Trophoblast cell (in vitro differentiated cells and primary cell): ENCODE results near the gene ITPK1.

ENCODE experiments used
- DNase-seq, 2 donors: peaks; one replicate each; pipeline ENCODE4 v3.0.0-alpha.2; 2016
- H2AFZ ChIP-seq: 2 replicates; pipeline ENCODE4 v1.6.1; 2013; ENCODE audit warnings: low read length, moderate library complexity, mild to moderate bottlenecking; ENCODE audit not compliant: insufficient read depth, poor library complexity
- H2AK5ac ChIP-seq: 2 replicates; pipeline ENCODE4 v1.6.1; 2013; ENCODE audit warnings: mild to moderate bottlenecking, low read length
- H2BK120ac ChIP-seq: 2 replicates; pipeline ENCODE4 v1.6.1; 2013; ENCODE audit warnings: low read length, mild to moderate bottlenecking, moderate library complexity; ENCODE audit not compliant: insufficient read depth, poor library complexity
- H2BK12ac ChIP-seq: 2 replicates; pipeline ENCODE4 v1.6.1; 2013; ENCODE audit warnings: mild to moderate bottlenecking, low read length, moderate library complexity
- H2BK5ac ChIP-seq: 2 replicates; pipeline ENCODE4 v1.6.1; 2013; ENCODE audit warnings: low read length, low read depth, moderate library complexity, mild to moderate bottlenecking; ENCODE audit not compliant: poor library complexity
- H3K14ac ChIP-seq: 2 replicates; pipeline ENCODE4 v1.6.1; 2013; ENCODE audit warnings: mild to moderate bottlenecking, low read length
- H3K18ac ChIP-seq: 2 replicates; pipeline ENCODE4 v1.6.1; 2013; ENCODE audit warnings: mild to moderate bottlenecking, low read length
- H3K23ac ChIP-seq: 2 replicates; pipeline ENCODE4 v1.6.1; 2013; ENCODE audit warnings: low read length
- H3K27ac ChIP-seq: 2 replicates; pipeline ENCODE4 v1.5.1; 2013; ENCODE audit warnings: low read depth, mild to moderate bottlenecking, inconsistent platforms, low read length, moderate library complexity
- H3K27me3 ChIP-seq: 2 replicates; pipeline ENCODE4 v1.6.1; 2013; ENCODE audit warnings: inconsistent platforms, mild to moderate bottlenecking, low read length, moderate library complexity; ENCODE audit not compliant: insufficient read depth
- H3K36me3 ChIP-seq, 2 experiments: 1 replicate in 1 of 2; 2 replicates in 1 of 2; pipeline ENCODE4 v1.6.1; 2013; ENCODE audit warnings: low read length in 2 of 2, mild to moderate bottlenecking in 2 of 2, moderate library complexity in 1 of 2; ENCODE audit not compliant: insufficient read depth in 2 of 2, control insufficient read depth in 1 of 2
- H3K4ac ChIP-seq: 2 replicates; pipeline ENCODE4 v1.6.1; 2013; ENCODE audit warnings: low read depth, mild to moderate bottlenecking, low read length, moderate library complexity
- H3K4me1 ChIP-seq, 2 experiments: 1 replicate in 1 of 2; 2 replicates in 1 of 2; pipeline ENCODE4 v1.6.1; 2013; ENCODE audit warnings: low read length in 2 of 2, mild to moderate bottlenecking in 2 of 2, moderate library complexity in 1 of 2; ENCODE audit not compliant: insufficient read depth in 2 of 2, control insufficient read depth in 1 of 2
- H3K4me2 ChIP-seq: 2 replicates; pipeline ENCODE4 v1.6.1; 2013; ENCODE audit warnings: inconsistent platforms, mild to moderate bottlenecking, low read length, moderate library complexity
- H3K4me3 ChIP-seq: 2 replicates; pipeline ENCODE4 v1.5.1; 2013; ENCODE audit warnings: mild to moderate bottlenecking, low read depth, low read length, inconsistent platforms
- H3K79me1 ChIP-seq: one replicate; pipeline ENCODE4 v1.6.1; 2013; ENCODE audit warnings: low read length
- H3K79me2 ChIP-seq: 2 replicates; pipeline ENCODE4 v1.6.1; 2013; ENCODE audit warnings: low read length, mild to moderate bottlenecking; ENCODE audit not compliant: control insufficient read depth, insufficient read depth, poor library complexity
- H3K9ac ChIP-seq: 2 replicates; pipeline ENCODE4 v1.6.1; 2013; ENCODE audit warnings: mild to moderate bottlenecking, low read length
- H3K9me3 ChIP-seq: 2 replicates; pipeline ENCODE4 v1.6.1; 2013; ENCODE audit warnings: low read depth, mild to moderate bottlenecking, control low read depth, inconsistent platforms, low read length; ENCODE audit not compliant: insufficient read depth
- H4K12ac ChIP-seq: 2 replicates; pipeline ENCODE4 v1.6.1; 2013; ENCODE audit warnings: low read depth, mild to moderate bottlenecking, low read length, moderate library complexity
- H4K8ac ChIP-seq: 2 replicates; pipeline ENCODE4 v1.6.1; 2013; ENCODE audit warnings: low read depth, mild to moderate bottlenecking, low read length, moderate library complexity
- H4K91ac ChIP-seq: one replicate; pipeline ENCODE4 v1.6.1; 2013; ENCODE audit warnings: low read depth, mild to moderate bottlenecking, low read length, moderate library complexity
- WGBS: extraction: QIAGEN DNeasy Blood & Tissue Kit; methylation state at CpG from one replicate; pipeline ENCODE4 v1.1.7; 2013; ENCODE audit warnings: missing lambda C conversion rate; ENCODE audit not compliant: insufficient read length, insufficient coverage; ENCODE audit errors: extremely low coverage; 5-methylcytosine and 5-hydroxymethylcytosine counted together

ITPK1 gene

DNA sequence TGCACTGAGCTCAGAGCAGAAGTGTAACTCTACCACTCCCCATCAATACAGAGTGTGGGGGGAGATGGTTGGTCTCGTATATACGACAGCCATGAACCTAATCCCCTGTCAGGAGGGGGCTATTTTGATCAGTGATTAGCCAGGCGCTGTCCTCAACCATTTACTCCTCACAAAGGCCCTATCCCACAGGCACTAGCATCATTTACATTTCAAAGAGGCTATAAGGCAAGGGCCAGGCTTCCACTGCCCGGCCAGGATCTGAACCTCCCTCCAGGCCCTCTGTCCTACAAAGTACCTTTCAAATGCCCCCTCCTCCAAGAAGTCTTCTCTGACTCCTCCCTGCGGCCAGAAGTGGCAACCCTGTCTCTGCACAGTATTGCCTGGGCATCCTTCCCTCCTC, 74.7 kb downstream of the ITPK1 start:
- H3K14ac ChIP-seq, result no peak overlapping the region
- H2BK120ac ChIP-seq, result no peak overlapping the region
- no peak overlapping the region for H3K4me3 ChIP-seq
- H2AK5ac ChIP-seq, result no peak overlapping the region
- WGBS, result no CpG with 5 or more reads among the region's 5 CpGs
- no peak overlapping the region for H3K23ac ChIP-seq
- no peak overlapping the region for H2BK12ac ChIP-seq
- H3K4ac ChIP-seq, result no peak overlapping the region
- H2BK5ac ChIP-seq, result no peak overlapping the region
- H3K9me3 ChIP-seq, result no peaks in the 10 kb centered on the region
- H4K91ac ChIP-seq, result no peak overlapping the region
- no peak overlapping the region for H4K8ac ChIP-seq
- no peak overlapping the region for H3K4me2 ChIP-seq
- H3K36me3 ChIP-seq, result no peaks in the 10 kb centered on the region
- peaks cover 20 to 23% of the 10 kb centered on the region in 2 experiments for H3K4me1 ChIP-seq
- H3K27ac ChIP-seq, result no peak overlapping the region
- no peak overlapping the region for H3K18ac ChIP-seq
- DNase-seq, result no peak
- no peak overlapping the region for H3K9ac ChIP-seq
- H3K79me2 ChIP-seq, result no peaks in the 10 kb centered on the region
- H2AFZ ChIP-seq, result no peak overlapping the region
- H4K12ac ChIP-seq, result no peak overlapping the region
- no peaks in the 10 kb centered on the region for H3K79me1 ChIP-seq
- no peaks in the 10 kb centered on the region for H3K27me3 ChIP-seq

GRCh38 chr14:93040443-93040842, 75.3 kb downstream of the ITPK1 start:
- H3K18ac ChIP-seq, result no peak overlapping the region
- H3K4ac ChIP-seq, result no peak overlapping the region
- no peak overlapping the region for H2BK5ac ChIP-seq
- DNase-seq, result no peak
- H3K4me1 ChIP-seq, result peaks cover 19 to 20% of the 10 kb centered on the region in 2 experiments
- no peak overlapping the region for H2BK12ac ChIP-seq
- no peak overlapping the region for H3K23ac ChIP-seq
- H4K12ac ChIP-seq, result no peak overlapping the region
- H3K36me3 ChIP-seq, result no peaks in the 10 kb centered on the region
- no peak overlapping the region for H3K27ac ChIP-seq
- no peaks in the 10 kb centered on the region for H3K79me2 ChIP-seq
- no peak overlapping the region for H3K9ac ChIP-seq
- no peak overlapping the region for H2AK5ac ChIP-seq
- no peaks in the 10 kb centered on the region for H3K27me3 ChIP-seq
- H4K8ac ChIP-seq, result no peak overlapping the region
- H3K9me3 ChIP-seq, result no peaks in the 10 kb centered on the region
- H3K4me3 ChIP-seq, result no peak overlapping the region
- H3K14ac ChIP-seq, result no peak overlapping the region
- no peaks in the 10 kb centered on the region for H3K79me1 ChIP-seq
- H4K91ac ChIP-seq, result no peak overlapping the region
- H3K4me2 ChIP-seq, result no peak overlapping the region
- no CpG with 5 or more reads among the region's 5 CpGs for WGBS
- no peak overlapping the region for H2AFZ ChIP-seq
- no peak overlapping the region for H2BK120ac ChIP-seq

GRCh38 chr14:93039649-93040315, 75.9 kb downstream of the ITPK1 start:
- no peak overlapping the region for H2BK12ac ChIP-seq
- H3K27me3 ChIP-seq, result no peaks in the 10 kb centered on the region
- H3K9ac ChIP-seq, result no peak overlapping the region
- no peaks in the 10 kb centered on the region for H3K36me3 ChIP-seq
- H3K9me3 ChIP-seq, result no peaks in the 10 kb centered on the region
- no peak overlapping the region for H3K14ac ChIP-seq
- DNase-seq, result no peak
- no peaks in the 10 kb centered on the region for H3K79me2 ChIP-seq
- H3K79me1 ChIP-seq, result no peaks in the 10 kb centered on the region
- no peak overlapping the region for H3K4me2 ChIP-seq
- no peak overlapping the region for H3K23ac ChIP-seq
- H2BK5ac ChIP-seq, result no peak overlapping the region
- no peak overlapping the region for H4K8ac ChIP-seq
- H3K4me1 ChIP-seq, result peaks cover 14% of the 10 kb centered on the region in 2 experiments
- H2AFZ ChIP-seq, result no peak overlapping the region
- H3K4ac ChIP-seq, result no peak overlapping the region
- H4K12ac ChIP-seq, result no peak overlapping the region
- no peak overlapping the region for H3K27ac ChIP-seq
- no peak overlapping the region for H4K91ac ChIP-seq
- H3K18ac ChIP-seq, result no peak overlapping the region
- no peak overlapping the region for H3K4me3 ChIP-seq
- no peak overlapping the region for H2BK120ac ChIP-seq
- no peak overlapping the region for H2AK5ac ChIP-seq
- WGBS, result no CpG with 5 or more reads among the region's 11 CpGs

DNA sequence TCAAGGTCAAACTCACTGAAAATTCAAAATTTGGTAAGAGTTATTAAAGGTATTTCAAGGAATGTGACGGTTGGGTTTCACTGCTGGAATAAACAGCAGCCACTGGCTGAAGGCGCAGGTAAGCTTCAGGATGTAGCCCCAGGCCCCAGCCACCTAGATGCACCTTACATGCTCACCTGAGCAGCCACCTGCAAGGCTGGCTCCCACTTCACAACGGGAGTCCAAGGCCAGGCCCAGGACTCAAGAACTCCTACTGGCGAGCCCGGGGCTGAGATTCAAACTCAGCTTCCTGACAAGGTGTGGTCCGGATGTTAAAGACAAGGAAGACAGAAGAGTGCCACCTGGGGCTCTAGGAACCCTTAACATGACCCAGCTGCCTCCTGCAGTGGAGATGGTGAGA, 78.4 kb downstream of the ITPK1 start:
- Histone ChIP-seq H3K4me3 (no peak overlapping the region), H3K9ac (no peak overlapping the region), H3K23ac (no peak overlapping the region), H4K91ac (no peak overlapping the region), H3K4me1 (peaks cover 3 to 4% of the 10 kb centered on the region in 2 experiments), H2AK5ac (no peak overlapping the region), H4K12ac (no peak overlapping the region), H3K18ac (no peak overlapping the region), H3K79me1 (no peaks in the 10 kb centered on the region), H2BK120ac (no peak overlapping the region), H3K27me3 (no peaks in the 10 kb centered on the region), H3K27ac (no peak overlapping the region), H3K4me2 (no peak overlapping the region), H2BK5ac (no peak overlapping the region), H4K8ac (no peak overlapping the region), H2BK12ac (no peak overlapping the region), H3K36me3 (no peaks in the 10 kb centered on the region), H3K9me3 (no peaks in the 10 kb centered on the region), H3K4ac (no peak overlapping the region), H2AFZ (no peak overlapping the region), H3K79me2 (no peaks in the 10 kb centered on the region), H3K14ac (no peak overlapping the region)
- DNase-seq, result peak in 1 of 2 donors; percentile 33
- WGBS, result no CpG with 5 or more reads among the region's 6 CpGs
